Endometrial microvascular endothelial cells (primary cell): ENCODE measurements around the gene LRRC26. TPM values are rescaled to one million over a fixed set of nuclear protein-coding genes. Genes with fewer than 3 reads are reported as not detected.
"Not testable (repeated sequence)": the region's sequence is repeated elsewhere in the genome, so short reads cannot be mapped to it uniquely, and the experiment has no call there.

Experiments used
- in situ Hi-C: cut with HindIII; loops from 2 replicates; pipeline ENCODE4 v1.10.0; 2017; ENCODE audit warnings: low sequenced_read_pairs, low pct_unique_long_range_greater_than_20kb; ENCODE audit errors: inconsistent ontology term
- total RNA-seq: library from RNA; depleted of rRNA; stranded (reverse); fragments of >200 nt; gene quantifications from one replicate; pipeline ENCODE4 v1.2.3, GENCODE V29; 2015; ENCODE audit errors: inconsistent ontology term

Gene LRRC26
- total RNA-seq, 1 donor from 2014 or later: not detected

- in situ Hi-C loops: no loop called here
Measured at GRCh38 chr9:137145731-137146526, 23.9 kb downstream of the LRRC26 start.

- in situ Hi-C loops: no loop called here
Measured at GRCh38 chr9:137143459-137143858, 26.4 kb downstream of the LRRC26 start.

DNA sequence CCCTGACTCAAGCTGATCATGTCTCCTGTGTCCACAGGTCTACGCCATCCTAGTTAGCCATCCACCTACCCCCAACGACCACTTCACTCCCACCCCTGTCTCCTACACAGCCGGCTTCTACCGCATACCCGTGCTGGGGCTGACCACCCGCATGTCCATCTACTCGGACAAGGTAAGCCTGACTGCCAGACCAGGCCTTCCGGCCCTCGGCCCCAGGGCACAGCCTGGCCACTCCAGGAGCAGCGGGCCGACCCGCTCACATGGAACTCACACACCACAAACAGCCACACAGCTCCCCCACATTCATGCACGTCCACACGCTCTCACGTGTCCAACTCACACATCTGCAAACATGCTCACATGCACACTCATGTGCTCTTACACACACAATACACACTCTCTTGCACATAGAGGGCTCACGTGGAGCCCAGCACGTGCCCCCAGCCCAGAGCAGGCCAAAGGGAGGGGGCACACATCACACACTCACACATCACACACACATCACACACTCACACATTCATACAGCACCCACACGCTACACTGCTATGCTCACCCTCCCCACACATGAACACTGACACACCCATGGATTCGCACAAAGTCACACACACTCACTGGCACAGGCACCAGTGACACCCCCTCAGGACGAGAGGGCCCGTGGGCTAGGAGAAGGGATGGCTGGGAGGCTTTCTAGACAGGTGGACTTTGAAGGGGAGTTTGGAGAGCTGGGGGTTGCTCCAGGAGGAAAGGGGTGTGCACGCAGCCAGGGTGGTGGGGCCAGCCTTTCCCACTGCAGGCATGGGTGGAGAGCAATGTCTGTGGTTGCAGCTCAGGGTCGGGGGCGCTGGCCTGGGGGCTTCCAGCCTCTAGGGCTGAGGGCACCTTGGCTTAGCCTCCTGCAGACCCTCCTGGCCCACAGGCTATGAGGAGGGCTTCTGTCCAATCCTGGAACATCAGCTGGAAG is 27.6 kb downstream of the LRRC26 start:
- in situ Hi-C loops: no loop called here

GRCh38 chr9:137141050-137141810 is 28.6 kb downstream of the LRRC26 start:
- in situ Hi-C loops: no loop called here

DNA sequence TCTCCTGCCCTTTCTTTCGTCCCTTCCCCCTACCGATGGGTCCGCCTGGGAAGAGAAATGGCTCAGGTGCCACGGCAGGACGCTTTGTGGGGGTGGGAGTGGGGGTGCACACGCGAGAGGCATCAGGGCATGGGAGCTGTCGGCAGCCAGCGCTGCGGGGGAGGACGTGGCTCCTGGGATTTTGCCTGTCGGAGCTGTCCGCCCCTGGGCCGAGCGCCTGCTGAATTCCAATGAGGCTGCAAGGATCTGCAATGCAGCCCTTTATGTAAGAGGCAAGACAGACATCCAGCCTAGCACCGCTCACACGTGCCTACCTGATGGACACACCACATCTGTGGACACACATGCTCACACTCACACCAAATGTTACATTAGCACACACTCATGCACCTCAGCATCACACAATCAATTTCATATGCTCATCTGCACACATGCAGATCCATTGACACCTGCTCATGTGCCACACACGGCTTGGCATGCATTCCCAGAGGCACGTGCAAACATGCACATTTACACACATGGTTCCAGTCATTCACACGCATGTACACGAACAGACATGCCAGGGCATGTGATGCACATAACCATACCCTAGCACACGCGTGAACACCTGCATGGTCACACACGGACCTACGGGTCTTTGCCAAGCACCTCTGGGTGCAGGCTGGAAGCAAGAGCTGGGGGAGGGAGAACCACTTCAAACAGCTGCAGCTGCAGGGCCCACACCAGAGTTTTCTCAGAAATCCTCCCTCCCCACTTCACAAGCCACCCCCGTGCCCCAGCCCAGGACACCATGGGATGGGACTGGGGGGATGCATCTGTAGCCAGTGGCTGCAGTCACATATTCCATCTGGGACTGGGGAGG is 29.5 kb downstream of the LRRC26 start:
- in situ Hi-C loops: no loop called here

- in situ Hi-C loops: no loop called here
Measured at GRCh38 chr9:137139468-137140150, 30.2 kb downstream of the LRRC26 start.

DNA sequence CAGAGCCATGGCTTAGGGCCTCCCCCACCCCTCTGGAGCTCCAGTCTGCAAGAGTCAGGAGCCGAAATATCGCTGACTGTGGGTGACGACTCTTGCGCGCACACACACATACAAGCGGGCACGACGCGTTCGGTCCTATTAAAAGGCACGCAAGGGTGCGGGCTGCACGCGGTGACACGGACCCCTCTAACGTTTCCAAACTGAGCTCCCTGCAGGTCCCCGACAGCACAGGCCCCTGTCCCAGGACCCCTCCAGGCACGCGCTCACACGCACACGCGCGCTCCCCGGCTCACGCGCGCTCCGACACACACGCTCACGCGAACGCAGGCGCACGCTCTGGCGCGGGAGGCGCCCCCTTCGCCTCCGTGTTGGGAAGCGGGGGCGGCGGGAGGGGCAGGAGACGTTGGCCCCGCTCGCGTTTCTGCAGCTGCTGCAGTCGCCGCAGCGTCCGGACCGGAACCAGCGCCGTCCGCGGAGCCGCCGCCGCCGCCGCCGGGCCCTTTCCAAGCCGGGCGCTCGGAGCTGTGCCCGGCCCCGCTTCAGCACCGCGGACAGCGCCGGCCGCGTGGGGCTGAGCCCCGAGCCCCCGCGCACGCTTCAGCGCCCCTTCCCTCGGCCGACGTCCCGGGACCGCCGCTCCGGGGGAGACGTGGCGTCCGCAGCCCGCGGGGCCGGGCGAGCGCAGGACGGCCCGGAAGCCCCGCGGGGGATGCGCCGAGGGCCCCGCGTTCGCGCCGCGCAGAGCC is 31.0 kb downstream of the LRRC26 start, which contains the start of gene GRIN1:
GRIN1 (plus strand) TSS at position 433 of the 746 bp plus-strand sequence. CDS start 333 bp downstream, outside the sequence.
- in situ Hi-C loops: no loop called here

GRCh38 chr9:137138058-137138721 is 31.7 kb downstream of the LRRC26 start:
- in situ Hi-C loops: no loop called here

DNA sequence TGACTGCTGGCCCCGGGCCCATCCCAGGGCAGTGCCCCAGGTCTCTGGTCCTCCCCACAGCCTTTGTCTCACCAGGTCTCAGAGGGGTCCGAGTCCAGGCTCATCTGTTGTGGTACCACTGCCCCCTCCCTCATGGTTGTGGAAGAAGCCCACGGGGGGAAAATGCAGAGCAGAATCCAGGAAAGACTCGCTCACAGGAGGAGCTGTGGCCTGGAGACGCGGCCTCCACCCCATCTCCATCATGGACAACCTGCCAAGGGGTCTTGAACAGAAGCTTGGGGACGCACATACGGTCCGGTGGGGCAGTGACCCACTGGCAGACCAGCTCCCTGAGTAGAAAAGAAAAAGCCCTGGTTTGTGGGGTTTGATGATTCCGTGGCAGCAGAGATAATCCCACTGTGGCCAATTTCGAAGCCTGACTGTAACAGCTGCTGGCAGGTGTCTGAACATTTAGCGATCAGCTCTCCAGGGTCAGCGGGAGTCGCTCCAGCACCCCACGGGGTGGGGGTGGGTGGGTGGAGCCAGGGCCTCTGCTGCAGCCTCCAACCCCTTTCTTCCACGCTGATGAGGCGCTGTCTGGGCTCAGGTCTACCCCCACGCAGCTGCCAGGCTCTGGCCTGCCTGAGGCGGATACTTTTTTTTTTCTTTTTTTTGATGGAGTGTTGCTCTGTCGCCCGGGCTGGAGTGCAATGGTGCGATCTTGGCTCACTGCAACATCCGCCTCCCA is 32.8 kb downstream of the LRRC26 start:
- in situ Hi-C loops: no loop called here

- in situ Hi-C loops: no loop called here
Measured at GRCh38 chr9:137136261-137136880, 33.5 kb downstream of the LRRC26 start.

- in situ Hi-C loops: not testable (repeated sequence)
Measured at GRCh38 chr9:137135154-137135553, 34.7 kb downstream of the LRRC26 start.

DNA sequence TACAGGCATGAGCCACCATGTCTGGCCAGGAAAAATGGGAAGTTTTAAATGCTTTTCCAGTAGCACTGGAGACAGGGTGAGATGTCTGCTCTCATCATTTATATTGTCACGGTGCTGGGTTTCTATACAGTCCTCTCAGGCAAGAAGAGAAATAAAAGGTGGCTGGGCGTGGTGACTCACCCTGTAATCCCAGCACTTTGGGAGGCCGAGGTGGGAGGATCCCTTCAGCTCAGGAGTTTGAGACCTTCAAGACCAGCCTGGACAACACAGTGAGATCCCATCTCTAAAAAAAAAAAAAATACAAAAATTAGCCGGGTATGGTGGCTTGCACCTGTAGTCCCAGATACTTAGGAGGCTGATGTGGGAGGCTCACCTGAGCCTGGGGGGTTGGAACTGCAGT is 35.7 kb downstream of the LRRC26 start:
- in situ Hi-C loops: no loop called here

DNA sequence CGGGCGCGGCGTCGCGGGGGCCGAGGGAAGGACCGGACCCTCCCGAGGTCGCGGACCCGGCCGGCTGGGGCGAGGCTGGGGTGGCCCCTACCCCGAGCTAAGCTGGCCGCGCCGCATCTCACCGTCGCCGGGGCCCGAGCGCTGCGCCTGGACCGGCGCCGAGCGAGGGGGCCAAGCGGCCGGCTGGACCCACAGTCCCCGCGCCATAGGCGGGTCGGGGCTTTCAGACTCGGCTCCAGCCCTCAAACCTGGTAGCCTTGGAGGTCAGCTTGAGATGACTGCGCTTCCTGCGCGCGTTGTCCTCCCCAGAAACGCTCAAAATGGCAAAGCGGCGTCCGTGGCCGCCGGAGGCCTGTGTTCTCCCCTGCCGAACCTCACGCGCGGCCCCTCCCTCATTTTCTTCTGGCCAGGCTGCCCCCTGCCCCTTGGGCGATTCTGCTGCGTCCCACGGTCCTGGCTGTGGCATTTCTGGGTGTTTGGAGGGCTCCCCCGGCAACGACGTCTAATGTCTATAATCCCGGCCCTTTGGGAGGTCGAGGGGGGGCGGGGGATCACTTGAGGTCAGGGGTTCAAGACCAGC is 39.6 kb downstream of the LRRC26 start:
- in situ Hi-C loops: no loop called here

- in situ Hi-C loops: no loop called here
Measured at GRCh38 chr9:137129456-137130175, 40.2 kb downstream of the LRRC26 start.
